Vagina (tissue), 2 donors: ENCODE measurements around the gene KMT2E.
"Not testable (repeated sequence)": the region's sequence is repeated elsewhere in the genome, so short reads cannot be mapped to it uniquely, and the experiment has no call there.

ENCODE experiments used
- POLR2A ChIP-seq, 2 donors: fragments of 450-650 bp; IDR thresholded peaks; one replicate each; pipeline ENCODE4 v1.6.1; 2017; ENCODE audit warnings: antibody characterized with exemption in 2 of 2, mild to moderate bottlenecking in 2 of 2, moderate library complexity in 2 of 2
- POLR2AphosphoS5 ChIP-seq, 2 donors: sonication (generic); formaldehyde crosslinking; IDR thresholded peaks; one replicate each; pipeline ENCODE4 v1.9.0; 2017; ENCODE audit warnings: antibody characterized with exemption in 2 of 2, mild to moderate bottlenecking in 2 of 2, low read depth in 1 of 2; ENCODE audit not compliant: insufficient read depth in 1 of 2
- TF ChIP-seq, protein P1 (sequence below), 3 experiments: fragments of 450-650 bp in 2 of 3; fragments of 200-600 bp in 1 of 3; sonication (generic) in 1 of 3; IDR thresholded peaks; one replicate each; pipeline ENCODE4 v1.5.1; 2017 to 2019; ENCODE audit warnings: antibody characterized with exemption in 3 of 3, mild to moderate bottlenecking in 2 of 3, moderate library complexity in 2 of 3

- TF ChIP-seq, protein P1, sequence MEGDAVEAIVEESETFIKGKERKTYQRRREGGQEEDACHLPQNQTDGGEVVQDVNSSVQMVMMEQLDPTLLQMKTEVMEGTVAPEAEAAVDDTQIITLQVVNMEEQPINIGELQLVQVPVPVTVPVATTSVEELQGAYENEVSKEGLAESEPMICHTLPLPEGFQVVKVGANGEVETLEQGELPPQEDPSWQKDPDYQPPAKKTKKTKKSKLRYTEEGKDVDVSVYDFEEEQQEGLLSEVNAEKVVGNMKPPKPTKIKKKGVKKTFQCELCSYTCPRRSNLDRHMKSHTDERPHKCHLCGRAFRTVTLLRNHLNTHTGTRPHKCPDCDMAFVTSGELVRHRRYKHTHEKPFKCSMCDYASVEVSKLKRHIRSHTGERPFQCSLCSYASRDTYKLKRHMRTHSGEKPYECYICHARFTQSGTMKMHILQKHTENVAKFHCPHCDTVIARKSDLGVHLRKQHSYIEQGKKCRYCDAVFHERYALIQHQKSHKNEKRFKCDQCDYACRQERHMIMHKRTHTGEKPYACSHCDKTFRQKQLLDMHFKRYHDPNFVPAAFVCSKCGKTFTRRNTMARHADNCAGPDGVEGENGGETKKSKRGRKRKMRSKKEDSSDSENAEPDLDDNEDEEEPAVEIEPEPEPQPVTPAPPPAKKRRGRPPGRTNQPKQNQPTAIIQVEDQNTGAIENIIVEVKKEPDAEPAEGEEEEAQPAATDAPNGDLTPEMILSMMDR (IDR thresholded peaks at IDR 0.05) = not testable (repeated sequence)
- TF ChIP-seq POLR2A (IDR thresholded peaks at IDR 0.05); POLR2AphosphoS5 (IDR thresholded peaks at IDR 0.05; ENCODE audit: insufficient read depth in 1 of 2, low read depth in 1 of 2): not testable (repeated sequence)
Observed at GRCh38 chr7:105028941-105029340, 14.9 kb downstream of the KMT2E start.
